ENCODE results near the gene BPIFA1. TPM values are rescaled to one million over a fixed set of nuclear protein-coding genes. Genes with fewer than 3 reads are reported as not detected.

The BPIFA1 gene
- total and polyA plus RNA-seq, 2 of the 8 experiments (the other 6 are each of a cell fraction or from before 2014, with no cell fraction given): not detected

GRCh38 chr20:33275215-33275614, 39.4 kb downstream of the BPIFA1 start:
- WGBS, 2 experiments (ENCODE audit: extremely low coverage in 1 of 2, insufficient coverage in 1 of 2, insufficient read length in 1 of 2, insufficient replicate concordance in 2 of 2, low coverage in 1 of 2, low lambda C conversion rate in 2 of 2, missing lambda C conversion rate in 1 of 2): 82% methylated on average over 8 of the region's 8 CpGs; no CpG with 5 or more reads in 1 of the 2 experiments
- CTCF ChIA-PET (ENCODE audit: partially characterized antibody): interaction anchor here (1.3 to 4.6 kb wide), 4 partner anchors 12 to 25 kb away, joined by 3 to 23 read pairs (median 6); no protein-coding TSS in a partner anchor

More at GRCh38 chr20:33275215-33275614, 39.4 kb downstream of the BPIFA1 start:
- POLR2A ChIA-PET (ENCODE audit: partially characterized antibody): no interaction called here
- H3K4me1 ChIP-seq (replicated peaks in 1 of 4; ENCODE audit: control insufficient read depth in 3 of 4, insufficient read depth in 4 of 4, low read length in 3 of 4): peaks cover 0 to 14% (median 11%) of the 10 kb centered on the region in 4 experiments; a peak in 6 of 7 replicates
- no peaks in the 10 kb centered on the region for H3K27me3 ChIP-seq (replicated peaks in 1 of 4; ENCODE audit: control insufficient read depth in 3 of 4, extremely low read depth in 1 of 4, insufficient read depth in 3 of 4, low read length in 3 of 4)
- H4K20me1 ChIP-seq (replicated peaks in 1 of 2; ENCODE audit: control insufficient read depth in 1 of 2, insufficient read depth in 2 of 2, low read length in 2 of 2): no peaks in the 10 kb centered on the region
- H3K79me2 ChIP-seq (ENCODE audit: control insufficient read depth in 1 of 2, insufficient read depth in 2 of 2, low read length in 2 of 2): no peaks in the 10 kb centered on the region
- no peak overlapping the region for H3K27ac ChIP-seq (ENCODE audit: low read depth, low read length)
- H3K14ac ChIP-seq (ENCODE audit: insufficient read length): no peak overlapping the region
- no peak overlapping the region for H3K4me2 ChIP-seq (ENCODE audit: insufficient read depth in 1 of 2, low read depth in 2 of 2, low read length in 2 of 2)
- no peak overlapping the region for H2AK5ac ChIP-seq (ENCODE audit: low read depth, low read length)
- no peak overlapping the region for H4K5ac ChIP-seq (ENCODE audit: insufficient read length, low read depth, low read length)
- no peak for TF ChIP-seq YY1 (IDR thresholded peaks at IDR 0.05; ENCODE audit: low read depth, low read length)
- TF ChIP-seq SP4 (IDR thresholded peaks at IDR 0.05; ENCODE audit: low read length): no peak
- TF ChIP-seq SIN3A (conservative IDR thresholded peaks at IDR 0.05 in 1 of 2, IDR thresholded peaks at IDR 0.05 in 1 of 2; ENCODE audit: low read depth in 1 of 2, low read length in 2 of 2): no peak
- TF ChIP-seq MAX (IDR thresholded peaks at IDR 0.05): no peak
- TF ChIP-seq NRF1 (IDR thresholded peaks at IDR 0.05; ENCODE audit: low read depth, low read length): no peak
- no peak for TF ChIP-seq TCF12 (IDR thresholded peaks at IDR 0.05; ENCODE audit: low read depth, low read length)
- TF ChIP-seq, protein P1, sequence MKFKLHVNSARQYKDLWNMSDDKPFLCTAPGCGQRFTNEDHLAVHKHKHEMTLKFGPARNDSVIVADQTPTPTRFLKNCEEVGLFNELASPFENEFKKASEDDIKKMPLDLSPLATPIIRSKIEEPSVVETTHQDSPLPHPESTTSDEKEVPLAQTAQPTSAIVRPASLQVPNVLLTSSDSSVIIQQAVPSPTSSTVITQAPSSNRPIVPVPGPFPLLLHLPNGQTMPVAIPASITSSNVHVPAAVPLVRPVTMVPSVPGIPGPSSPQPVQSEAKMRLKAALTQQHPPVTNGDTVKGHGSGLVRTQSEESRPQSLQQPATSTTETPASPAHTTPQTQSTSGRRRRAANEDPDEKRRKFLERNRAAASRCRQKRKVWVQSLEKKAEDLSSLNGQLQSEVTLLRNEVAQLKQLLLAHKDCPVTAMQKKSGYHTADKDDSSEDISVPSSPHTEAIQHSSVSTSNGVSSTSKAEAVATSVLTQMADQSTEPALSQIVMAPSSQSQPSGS (IDR thresholded peaks at IDR 0.05; ENCODE audit: low read length): no peak
- TF ChIP-seq GTF2F1 (IDR thresholded peaks at IDR 0.05; ENCODE audit: borderline replicate concordance, low read depth, low read length): no peak
- no peak for TF ChIP-seq KDM1A (IDR thresholded peaks at IDR 0.05; ENCODE audit: borderline replicate concordance, low read length)
- TF ChIP-seq, protein P2, sequence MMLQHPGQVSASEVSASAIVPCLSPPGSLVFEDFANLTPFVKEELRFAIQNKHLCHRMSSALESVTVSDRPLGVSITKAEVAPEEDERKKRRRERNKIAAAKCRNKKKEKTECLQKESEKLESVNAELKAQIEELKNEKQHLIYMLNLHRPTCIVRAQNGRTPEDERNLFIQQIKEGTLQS (IDR thresholded peaks at IDR 0.05; ENCODE audit: insufficient read depth, low read depth, low read length): no peak
- TF ChIP-seq SP2 (IDR thresholded peaks at IDR 0.05; ENCODE audit: low read length): no peak
- no peak for TF ChIP-seq CHD2 (IDR thresholded peaks at IDR 0.05; ENCODE audit: low read length)
- H2BK15ac ChIP-seq (ENCODE audit: low read length): no peak overlapping the region
- no peak overlapping the region for H2BK20ac ChIP-seq (ENCODE audit: low read length)
- H3K4me3 ChIP-seq (ENCODE audit: extremely low read depth in 1 of 4, insufficient read depth in 2 of 4, low read depth in 3 of 4, low read length in 4 of 4): no peak overlapping the region
- no peaks in the 10 kb centered on the region for H3K9me3 ChIP-seq (ENCODE audit: insufficient read depth in 2 of 2, low read depth in 1 of 2, low read length in 1 of 2)
- DNase-seq (ENCODE audit: low read depth in 1 of 2, low spot score in 2 of 2) (no peak), FAIRE-seq (no peak)
- peaks cover 2% of the 10 kb centered on the region; the same call in 1 of the 2 replicates for H3K23me2 ChIP-seq (ENCODE audit: low read depth, low read length)
- H3K36me3 ChIP-seq (ENCODE audit: control insufficient read depth in 2 of 4, insufficient read depth in 4 of 4, low read length in 3 of 4): no peaks in the 10 kb centered on the region
- no peak overlapping the region for H2BK12ac ChIP-seq (ENCODE audit: low read depth, low read length)
- H2AFZ ChIP-seq (ENCODE audit: low read length): no peak overlapping the region
- H2BK120ac ChIP-seq (replicated peaks; ENCODE audit: low read depth, low read length): no peak overlapping the region
- H3K56ac ChIP-seq (replicated peaks; ENCODE audit: insufficient read length, low read depth, low read length): no peak overlapping the region
- H4K91ac ChIP-seq (replicated peaks; ENCODE audit: insufficient read length, low read length): no peak overlapping the region
- no peak overlapping the region for H3K23ac ChIP-seq (ENCODE audit: insufficient read length)
- H2BK5ac ChIP-seq (ENCODE audit: low read depth, low read length): no peak overlapping the region
- H3K9ac ChIP-seq (replicated peaks in 1 of 4; ENCODE audit: extremely low read depth in 1 of 4, low read depth in 3 of 4, low read length in 3 of 4): no peak overlapping the region
- H3K4ac ChIP-seq (replicated peaks; ENCODE audit: insufficient read length, low read depth, low read length): no peak overlapping the region
- no peak overlapping the region for H3K18ac ChIP-seq (ENCODE audit: extremely low read depth, low read length)
- H4K8ac ChIP-seq (ENCODE audit: extremely low read depth, insufficient read depth, low read length): no peak overlapping the region
- H3K79me1 ChIP-seq (ENCODE audit: low read depth, low read length): no peaks in the 10 kb centered on the region
